HG02970 (cell line): ENCODE data around the gene SPTBN1.
"Not testable (repeated sequence)": the region's sequence is repeated elsewhere in the genome, so short reads cannot be mapped to it uniquely, and the experiment has no call there.

Source experiments
- ATAC-seq: cut with Tn5 transposase; IDR thresholded peaks from one replicate; pipeline ENCODE4 v1.9.1; 2021; ENCODE audit warnings: mild to moderate bottlenecking, moderate library complexity, moderate number of reproducible peaks; ENCODE audit not compliant: unreplicated experiment, low FRiP score

The SPTBN1 gene

GRCh38 chr2:54522624-54523281 is 66.6 kb downstream of the SPTBN1 start:
- peak; percentile 48 for ATAC-seq

- ATAC-seq, result no peak
These were observed 67.3 kb downstream of the SPTBN1 start for GRCh38 chr2:54523324-54523959.

- ATAC-seq, result peak; percentile 55
These were observed 68.3 kb downstream of the SPTBN1 start for GRCh38 chr2:54524226-54524991.

GRCh38 chr2:54525321-54525720 is 69.2 kb downstream of the SPTBN1 start:
- no peak for ATAC-seq

GRCh38 chr2:54526226-54526879 is 70.2 kb downstream of the SPTBN1 start:
- no peak for ATAC-seq

- ATAC-seq, result no peak
These were observed 72.3 kb downstream of the SPTBN1 start for GRCh38 chr2:54528311-54528955.

GRCh38 chr2:54529518-54529917 is 73.4 kb downstream of the SPTBN1 start:
- not testable (repeated sequence) for ATAC-seq

- ATAC-seq, result no peak
These were observed 73.8 kb downstream of the SPTBN1 start for GRCh38 chr2:54529935-54530334.

- no peak for ATAC-seq
These were observed 75.4 kb downstream of the SPTBN1 start for GRCh38 chr2:54531558-54531957.

- ATAC-seq, result no peak
These were observed 78.1 kb downstream of the SPTBN1 start for GRCh38 chr2:54534221-54534620.

GRCh38 chr2:54534625-54535024 is 78.5 kb downstream of the SPTBN1 start:
- no peak for ATAC-seq

- ATAC-seq, result no peak
These were observed 79.6 kb downstream of the SPTBN1 start for GRCh38 chr2:54535599-54536195.

- no peak for ATAC-seq
These were observed 80.6 kb downstream of the SPTBN1 start for GRCh38 chr2:54536720-54537119.

GRCh38 chr2:54538537-54538936 is 82.4 kb downstream of the SPTBN1 start:
- ATAC-seq, result no peak

GRCh38 chr2:54539683-54540082 is 83.6 kb downstream of the SPTBN1 start:
- no peak for ATAC-seq

GRCh38 chr2:54540194-54540593 is 84.1 kb downstream of the SPTBN1 start:
- no peak for ATAC-seq

GRCh38 chr2:54541995-54542394 is 85.9 kb downstream of the SPTBN1 start:
- ATAC-seq, result no peak

- no peak for ATAC-seq
These were observed 87.7 kb downstream of the SPTBN1 start for GRCh38 chr2:54543733-54544396.

GRCh38 chr2:54545702-54546450 is 89.7 kb downstream of the SPTBN1 start:
- ATAC-seq, result peak; percentile 58
